OCI-LY7 (cell line): ENCODE measurements around the gene SMARCB1. TPM values are rescaled to one million over a fixed set of nuclear protein-coding genes. Genes with fewer than 3 reads are reported as not detected.
A peak's percentile ranks its signal among the peaks of the same experiment; 100 is the strongest.

ENCODE experiments used
- BruUV-seq: library from RNA; stranded (reverse); fragments of 400-500 nt; replicated peaks from 2 replicates; lab custom pipeline; 2021; lab: Mats Ljungman, UMichigan
- CTCF ChIA-PET: fragments of 300-600 bp; sonication (Branson Sonifier 250); formaldehyde crosslinking; loops from one replicate; lab custom pipeline; 2022; ENCODE audit warnings: antibody characterized with exemption; ENCODE audit not compliant: unreplicated experiment; lab: Charles Lee
- POLR2A ChIA-PET: fragments of 300-600 bp; sonication (Branson Sonifier 250); formaldehyde crosslinking; loops from one replicate; lab custom pipeline; 2022; ENCODE audit warnings: antibody characterized with exemption; lab: Charles Lee
- DNase-seq: peaks from one replicate; pipeline ENCODE4 v3.0.0-alpha.2; 2015; ENCODE audit warnings: low spot score
- H2AFZ ChIP-seq: fragments of 200-600 bp; sonication (generic), shearing (Covaris generic); 2 replicates; pipeline ENCODE4 v1.6.1; 2014; ENCODE audit warnings: mild to moderate bottlenecking, antibody characterized with exemption, low read length, moderate library complexity
- H3K27ac ChIP-seq: fragments of 200-600 bp; sonication (generic); 2 replicates; pipeline ENCODE4 v1.5.1; 2014; ENCODE audit warnings: mixed run types, low read depth, mild to moderate bottlenecking, moderate library complexity, low read length, inconsistent platforms; ENCODE audit not compliant: poor library complexity, severe bottlenecking
- H3K36me3 ChIP-seq: fragments of 200-600 bp; sonication (generic); 2 replicates; pipeline ENCODE4 v1.6.1; 2014; ENCODE audit warnings: mild to moderate bottlenecking, antibody characterized with exemption, low read length, moderate library complexity, mixed read lengths; ENCODE audit not compliant: insufficient read depth
- H3K4me1 ChIP-seq: fragments of 200-600 bp; sonication (generic); 2 replicates; pipeline ENCODE4 v1.5.1; 2014; ENCODE audit warnings: mild to moderate bottlenecking, low read length; ENCODE audit not compliant: insufficient read depth, poor library complexity, severe bottlenecking
- H3K4me2 ChIP-seq: fragments of 200-600 bp; sonication (generic); 2 replicates; pipeline ENCODE4 v1.6.1; 2014; ENCODE audit warnings: mild to moderate bottlenecking, low read length
- H3K4me3 ChIP-seq: fragments of 200-600 bp; sonication (generic); 2 replicates; pipeline ENCODE4 v1.5.1; 2014; ENCODE audit warnings: mild to moderate bottlenecking, low read depth, low read length; ENCODE audit not compliant: poor library complexity, severe bottlenecking
- H3K79me2 ChIP-seq: fragments of 200-600 bp; sonication (generic); 2 replicates; pipeline ENCODE4 v1.6.1; 2016; ENCODE audit warnings: low read depth, mild to moderate bottlenecking, low read length, moderate library complexity, mixed read lengths; ENCODE audit not compliant: insufficient read depth
- H3K9me2 ChIP-seq: fragments of 200-600 bp; sonication (generic); 2 replicates; pipeline ENCODE4 v1.6.1; 2016; ENCODE audit warnings: mild to moderate bottlenecking, low read length, mixed read lengths; ENCODE audit not compliant: insufficient read depth
- H3K9me3 ChIP-seq: fragments of 200-600 bp; sonication (generic); 2 replicates; pipeline ENCODE4 v1.6.1; 2014; ENCODE audit warnings: mild to moderate bottlenecking, mixed run types, low read length, mixed read lengths
- H4K20me1 ChIP-seq: fragments of 200-600 bp; sonication (generic); 2 replicates; pipeline ENCODE4 v1.6.1; 2014; ENCODE audit warnings: mild to moderate bottlenecking, antibody characterized with exemption, low read length, moderate library complexity, mixed read lengths; ENCODE audit not compliant: insufficient read depth
- EZH2phosphoT487 ChIP-seq: fragments of 200-600 bp; sonication (generic); IDR thresholded peaks from 2 replicates; pipeline ENCODE4 v1.6.1; 2018; ENCODE audit warnings: low read depth, borderline replicate concordance, mild to moderate bottlenecking, mixed run types, antibody characterized with exemption, low read length, moderate library complexity, mixed read lengths
- intact Hi-C: fragments of 100-400 bp; cut with micrococcal nuclease; formaldehyde crosslinking; loops from one replicate; pipeline ENCODE4 v1.10.0; 2022; ENCODE audit not compliant: unreplicated experiment
- total RNA-seq, 2 experiments: library from RNA; depleted of rRNA in 1 of 2; stranded (reverse); fragments of >200 nt in 1 of 2; shearing (Covaris generic) in 1 of 2; gene quantifications; 2 replicates each; pipeline ENCODE4 v1.2.3, GENCODE V29; 2014 to 2022
- TF ChIP-seq, protein P1 (sequence below): fragments of 200-600 bp; sonication (generic); conservative IDR thresholded peaks from 2 replicates; pipeline ENCODE4 v1.5.1; 2014; ENCODE audit warnings: mild to moderate bottlenecking, antibody characterized with exemption, low read length, moderate library complexity, mixed read lengths

Gene SMARCB1
- total RNA-seq, 2 experiments from 2014 or later = 252 to 265 TPM

- intact Hi-C loops = loop anchor here (5.0 kb wide), 1 partner anchor 48 kb away; the partner anchor contains the start of gene SMARCB1
- Histone ChIP-seq H3K4me3 (no peak overlapping the region), H3K36me3 (peaks cover 70% of the 10 kb centered on the region), H3K4me2 (no peak overlapping the region; the same call in 1 of the 2 replicates), H3K27ac (peak overlapping the region; percentile 83), H3K4me1 (peaks cover 45% of the 10 kb centered on the region), H3K79me2 (no peaks in the 10 kb centered on the region), H3K9me2 (no peaks in the 10 kb centered on the region), H2AFZ (no peak overlapping the region), H4K20me1 (no peaks in the 10 kb centered on the region), H3K9me3 (no peaks in the 10 kb centered on the region)
- no peak for DNase-seq
- POLR2A ChIA-PET = interaction anchor here (0.6 to 1.1 kb wide), 2 partner anchors 30 to 88 kb away, joined by 4 to 5 read pairs; no protein-coding TSS in a partner anchor
- CTCF ChIA-PET = no interaction called here
- TF ChIP-seq, protein P1, sequence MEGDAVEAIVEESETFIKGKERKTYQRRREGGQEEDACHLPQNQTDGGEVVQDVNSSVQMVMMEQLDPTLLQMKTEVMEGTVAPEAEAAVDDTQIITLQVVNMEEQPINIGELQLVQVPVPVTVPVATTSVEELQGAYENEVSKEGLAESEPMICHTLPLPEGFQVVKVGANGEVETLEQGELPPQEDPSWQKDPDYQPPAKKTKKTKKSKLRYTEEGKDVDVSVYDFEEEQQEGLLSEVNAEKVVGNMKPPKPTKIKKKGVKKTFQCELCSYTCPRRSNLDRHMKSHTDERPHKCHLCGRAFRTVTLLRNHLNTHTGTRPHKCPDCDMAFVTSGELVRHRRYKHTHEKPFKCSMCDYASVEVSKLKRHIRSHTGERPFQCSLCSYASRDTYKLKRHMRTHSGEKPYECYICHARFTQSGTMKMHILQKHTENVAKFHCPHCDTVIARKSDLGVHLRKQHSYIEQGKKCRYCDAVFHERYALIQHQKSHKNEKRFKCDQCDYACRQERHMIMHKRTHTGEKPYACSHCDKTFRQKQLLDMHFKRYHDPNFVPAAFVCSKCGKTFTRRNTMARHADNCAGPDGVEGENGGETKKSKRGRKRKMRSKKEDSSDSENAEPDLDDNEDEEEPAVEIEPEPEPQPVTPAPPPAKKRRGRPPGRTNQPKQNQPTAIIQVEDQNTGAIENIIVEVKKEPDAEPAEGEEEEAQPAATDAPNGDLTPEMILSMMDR = no peak
- TF ChIP-seq EZH2phosphoT487 = no peak
- BruUV-seq = TSS peak; percentile 47
Measured at GRCh38 chr22:23835484-23836144, 48.8 kb downstream of the SMARCB1 start.

GRCh38 chr22:23836281-23836680 is 49.5 kb downstream of the SMARCB1 start:
- H3K79me2 ChIP-seq = no peaks in the 10 kb centered on the region
- intact Hi-C loops = loop anchor here (5.0 kb wide), 1 partner anchor 49 kb away; the partner anchor contains the start of gene SMARCB1
- no peak overlapping the region for H3K4me3 ChIP-seq
- no TSS peak for BruUV-seq
- no peak for DNase-seq
- CTCF ChIA-PET = interaction anchor here (1.4 kb wide), 1 partner anchor 31 kb away, joined by 3 read pairs; no protein-coding TSS in a partner anchor
- no peaks in the 10 kb centered on the region for H3K9me3 ChIP-seq
- no peak overlapping the region for H2AFZ ChIP-seq
- peaks cover 63% of the 10 kb centered on the region for H3K36me3 ChIP-seq
- H4K20me1 ChIP-seq = no peaks in the 10 kb centered on the region
- POLR2A ChIA-PET = interaction anchor here (1.1 kb wide), 1 partner anchor 31 kb away, joined by 4 read pairs; no protein-coding TSS in a partner anchor
- peaks cover 45% of the 10 kb centered on the region for H3K4me1 ChIP-seq
- peak overlapping the region; percentile 91 for H3K4me2 ChIP-seq
- no peak for TF ChIP-seq EZH2phosphoT487
- TF ChIP-seq, protein P1 = no peak
- peak overlapping the region; percentile 83 for H3K27ac ChIP-seq
- no peaks in the 10 kb centered on the region for H3K9me2 ChIP-seq
